HepG2 (cell line): ENCODE data around the gene TLE1.

ENCODE experiments used
- ATF6 ChIP-seq: sonication (generic); formaldehyde crosslinking; conservative IDR thresholded peaks from 2 replicates; pipeline ENCODE4 v1.4.0; 2020; ENCODE audit warnings: missing genetic modification reagents
- CBX1 ChIP-seq: IDR thresholded peaks from one replicate; pipeline ENCODE4 v1.6.1; 2016; ENCODE audit warnings: antibody characterized with exemption, low read depth
- CENPX ChIP-seq: sonication (generic); formaldehyde crosslinking; IDR thresholded peaks from 2 replicates; pipeline ENCODE4 v1.9.0; 2021; ENCODE audit warnings: mild to moderate bottlenecking, missing genetic modification reagents, moderate library complexity
- CTCF ChIP-seq: sonication (generic); formaldehyde crosslinking; IDR thresholded peaks from 2 replicates; pipeline ENCODE4 v1.5.0; 2020; ENCODE audit warnings: mild to moderate bottlenecking, missing genetic modification reagents, moderate library complexity
- DNMT3B ChIP-seq: conservative IDR thresholded peaks from 2 replicates; pipeline ENCODE4 v1.6.1; 2016; ENCODE audit warnings: missing biosample characterization, control low read depth
- ETV5 ChIP-seq: IDR thresholded peaks from 2 replicates; pipeline ENCODE4 v1.6.1; 2018; ENCODE audit warnings: missing biosample characterization, missing genetic modification reagents, inconsistent platforms, borderline replicate concordance
- HOMEZ ChIP-seq: IDR thresholded peaks from 2 replicates; pipeline ENCODE4 v1.6.1; 2016; ENCODE audit warnings: low read depth
- MXD3 ChIP-seq: IDR thresholded peaks from 2 replicates; pipeline ENCODE4 v1.6.1; 2016; ENCODE audit warnings: mild to moderate bottlenecking, missing biosample characterization, missing genetic modification reagents
- POLR2AphosphoS5 ChIP-seq: IDR thresholded peaks from 2 replicates; pipeline ENCODE4 v1.6.1; 2012; ENCODE audit warnings: low read depth, low read length
- REST ChIP-seq, 2 experiments: IDR thresholded peaks; 2 replicates each; pipeline ENCODE4 v1.6.1; 2011 to 2012; ENCODE audit warnings: low read length in 2 of 2, borderline replicate concordance in 1 of 2, low read depth in 1 of 2, mild to moderate bottlenecking in 1 of 2, moderate library complexity in 1 of 2
- ZBTB33 ChIP-seq: sonication (generic); formaldehyde crosslinking; IDR thresholded peaks from 2 replicates; pipeline ENCODE4 v1.4.0; 2020; ENCODE audit warnings: missing genetic modification reagents
- ZNF224 ChIP-seq: sonication (generic); formaldehyde crosslinking; IDR thresholded peaks from 2 replicates; pipeline ENCODE4 v1.5.0; 2020; ENCODE audit warnings: mild to moderate bottlenecking, missing genetic modification reagents
- ZNF660 ChIP-seq: sonication (generic); formaldehyde crosslinking; IDR thresholded peaks from 2 replicates; pipeline ENCODE4 v1.5.1; 2020; ENCODE audit warnings: mild to moderate bottlenecking, low read depth, missing genetic modification reagents, borderline replicate concordance
- ZNF878 ChIP-seq: sonication (generic); formaldehyde crosslinking; IDR thresholded peaks from 2 replicates; pipeline ENCODE4 v1.8.1; 2023; ENCODE audit warnings: mild to moderate bottlenecking, missing genetic modification reagents, moderate library complexity

GRCh38 chr9:81537964-81538363 lies 151.4 kb downstream of the TLE1 start:
- no peak for TF ChIP-seq ZNF224 (CRISPR knock-in tag)
- no peak for TF ChIP-seq ZBTB33 (CRISPR knock-in tag)
- no peak for TF ChIP-seq DNMT3B (CRISPR knock-in tag)
- TF ChIP-seq ZNF660 (CRISPR knock-in tag): no peak
- no peak for TF ChIP-seq HOMEZ (CRISPR knock-in tag)
- TF ChIP-seq MXD3 (CRISPR knock-in tag): no peak
- no peak for TF ChIP-seq ATF6 (CRISPR knock-in tag)
- TF ChIP-seq CBX1: no peak
- TF ChIP-seq CENPX: no peak
- no peak for TF ChIP-seq ETV5 (CRISPR knock-in tag)
- TF ChIP-seq ZNF878 (CRISPR knock-in tag): no peak
- TF ChIP-seq CTCF (CRISPR knock-in tag): no peak
- no peak for TF ChIP-seq POLR2AphosphoS5
- TF ChIP-seq REST (IDR thresholded peaks at IDR 0.05; ENCODE audit: borderline replicate concordance in 1 of 2, low read depth in 1 of 2, low read length in 2 of 2): no peak
